H9 (cell line): Measurements from ENCODE around the gene USP34. TPM values are rescaled to one million over a fixed set of nuclear protein-coding genes. Genes with fewer than 3 reads are reported as not detected.
"Not testable (repeated sequence)": the region's sequence is repeated elsewhere in the genome, so short reads cannot be mapped to it uniquely, and the experiment has no call there.

ENCODE experiments used
- DNase-seq: peaks from one replicate; pipeline ENCODE4 v3.0.0-alpha.2; 2017
- H2AFZ ChIP-seq: one replicate; pipeline ENCODE4 v1.6.1; 2013; ENCODE audit warnings: mild to moderate bottlenecking, low read length, control low read depth, moderate library complexity
- H2AK5ac ChIP-seq: 2 replicates; pipeline ENCODE4 v1.6.1; 2013; ENCODE audit warnings: low read length, control low read depth, mixed read lengths; ENCODE audit not compliant: insufficient read length
- H2BK120ac ChIP-seq: one replicate; pipeline ENCODE4 v1.6.1; 2013; ENCODE audit warnings: low read depth, mild to moderate bottlenecking, low read length, control low read depth, inconsistent platforms; ENCODE audit not compliant: poor library complexity, severe bottlenecking
- H2BK12ac ChIP-seq: 2 replicates; pipeline ENCODE4 v1.6.1; 2013; ENCODE audit warnings: low read length, control low read depth, mixed read lengths, low read depth; ENCODE audit not compliant: insufficient read length
- H2BK15ac ChIP-seq: 2 replicates; pipeline ENCODE4 v1.6.1; 2013; ENCODE audit warnings: low read depth, low read length, control low read depth
- H2BK20ac ChIP-seq: one replicate; pipeline ENCODE4 v1.6.1; 2013; ENCODE audit warnings: low read depth, mild to moderate bottlenecking, low read length, control low read depth, inconsistent platforms; ENCODE audit not compliant: poor library complexity, severe bottlenecking
- H2BK5ac ChIP-seq: 2 replicates; pipeline ENCODE4 v1.6.1; 2013; ENCODE audit warnings: low read length, control low read depth, mixed read lengths; ENCODE audit not compliant: insufficient read length
- H3K14ac ChIP-seq: 2 replicates; pipeline ENCODE4 v1.6.1; 2013; ENCODE audit warnings: low read length, control low read depth; ENCODE audit not compliant: insufficient read depth
- H3K18ac ChIP-seq: 2 replicates; pipeline ENCODE4 v1.6.1; 2013; ENCODE audit warnings: low read depth, mild to moderate bottlenecking, mixed read lengths, low read length, control low read depth; ENCODE audit not compliant: insufficient read length
- H3K23ac ChIP-seq: 2 replicates; pipeline ENCODE4 v1.6.1; 2013; ENCODE audit warnings: low read length, control low read depth, mixed read lengths, low read depth; ENCODE audit not compliant: insufficient read length
- H3K23me2 ChIP-seq: 2 replicates; pipeline ENCODE4 v1.6.1; 2013; ENCODE audit warnings: low read depth, mild to moderate bottlenecking, mixed read lengths, low read length, control low read depth; ENCODE audit not compliant: insufficient read length, poor library complexity, severe bottlenecking
- H3K27ac ChIP-seq: 2 replicates; pipeline ENCODE4 v1.5.1; 2013; ENCODE audit warnings: low read length, control low read depth, mixed read lengths, low read depth; ENCODE audit not compliant: insufficient read length
- H3K27me3 ChIP-seq: 2 replicates; pipeline ENCODE4 v1.6.1; 2013; ENCODE audit warnings: low read length, control low read depth, inconsistent platforms; ENCODE audit not compliant: insufficient read depth
- H3K4ac ChIP-seq: 2 replicates; pipeline ENCODE4 v1.6.1; 2013; ENCODE audit warnings: low read depth, mild to moderate bottlenecking, control low read depth, inconsistent platforms, low read length, moderate library complexity
- H3K4me1 ChIP-seq: 2 replicates; pipeline ENCODE4 v1.6.1; 2013; ENCODE audit warnings: low read length, control low read depth, inconsistent platforms; ENCODE audit not compliant: insufficient read depth
- H3K4me2 ChIP-seq: 2 replicates; pipeline ENCODE4 v1.6.1; 2013; ENCODE audit warnings: low read length, control low read depth, mixed read lengths; ENCODE audit not compliant: insufficient read length, insufficient read depth
- H3K56ac ChIP-seq: 2 replicates; pipeline ENCODE4 v1.6.1; 2013; ENCODE audit warnings: low read depth, mild to moderate bottlenecking, mixed read lengths, low read length, control low read depth; ENCODE audit not compliant: insufficient read length
- H3K79me1 ChIP-seq: 2 replicates; pipeline ENCODE4 v1.6.1; 2013; ENCODE audit warnings: low read depth, mild to moderate bottlenecking, moderate library complexity, low read length, control low read depth, inconsistent platforms; ENCODE audit not compliant: insufficient read depth, poor library complexity, severe bottlenecking
- H3K79me2 ChIP-seq: 2 replicates; pipeline ENCODE4 v1.6.1; 2013; ENCODE audit warnings: low read length, control low read depth, inconsistent platforms; ENCODE audit not compliant: insufficient read depth
- H3K9ac ChIP-seq: 2 replicates; pipeline ENCODE4 v1.6.1; 2013; ENCODE audit warnings: low read length, control low read depth, mixed read lengths; ENCODE audit not compliant: insufficient read length; ENCODE audit errors: extremely low read depth
- H3K9me3 ChIP-seq: one replicate; pipeline ENCODE4 v1.6.1; 2013; ENCODE audit warnings: low read depth, low read length, inconsistent platforms; ENCODE audit not compliant: control insufficient read depth
- H3T11ph ChIP-seq: one replicate; pipeline ENCODE4 v1.6.1; 2013; ENCODE audit warnings: mild to moderate bottlenecking, low read length, control low read depth, inconsistent platforms
- H4K20me1 ChIP-seq: one replicate; pipeline ENCODE4 v1.6.1; 2013; ENCODE audit not compliant: control insufficient read depth, insufficient read length, insufficient read depth
- H4K5ac ChIP-seq: 2 replicates; pipeline ENCODE4 v1.6.1; 2013; ENCODE audit warnings: low read depth, mild to moderate bottlenecking, mixed read lengths, low read length, control low read depth; ENCODE audit not compliant: insufficient read length
- H4K8ac ChIP-seq: replicated peaks from 2 replicates; pipeline ENCODE4 v1.6.1; 2013; ENCODE audit warnings: low read length, control low read depth, mixed read lengths, low read depth; ENCODE audit not compliant: insufficient read length
- H4K91ac ChIP-seq: 2 replicates; pipeline ENCODE4 v1.6.1; 2013; ENCODE audit warnings: low read depth, mild to moderate bottlenecking, moderate library complexity, mixed read lengths, low read length, control low read depth; ENCODE audit not compliant: insufficient read length
- H3K27ac Mint-ChIP-seq, 3 experiments: 2 replicates in 2 of 3; 3 replicates in 1 of 3; pipeline ENCODE4 v1.8.0; 2020 to 2021; ENCODE audit warnings: mixed read lengths in 3 of 3, mild to moderate bottlenecking in 1 of 3, moderate library complexity in 1 of 3
- H3K27me3 Mint-ChIP-seq: 2 replicates; pipeline ENCODE4 v1.8.0; 2021; ENCODE audit warnings: low read depth, mild to moderate bottlenecking, moderate library complexity, mixed read lengths
- H3K36me3 Mint-ChIP-seq, 3 experiments: 2 replicates in 2 of 3; 3 replicates in 1 of 3; pipeline ENCODE4 v1.8.0; 2020 to 2021; ENCODE audit warnings: low read depth in 3 of 3, mixed read lengths in 3 of 3; ENCODE audit not compliant: insufficient read depth in 1 of 3
- H3K4me1 Mint-ChIP-seq, 2 experiments: 2 replicates each; pipeline ENCODE4 v1.8.0; 2020; ENCODE audit warnings: mixed read lengths in 2 of 2
- H3K4me3 Mint-ChIP-seq, 2 experiments: 2 replicates in 1 of 2; 3 replicates in 1 of 2; pipeline ENCODE4 v1.8.0; 2020 to 2021; ENCODE audit warnings: mild to moderate bottlenecking in 2 of 2, mixed read lengths in 2 of 2, moderate library complexity in 1 of 2
- H3K9me3 Mint-ChIP-seq, 2 experiments: 2 replicates in 1 of 2; 3 replicates in 1 of 2; pipeline ENCODE4 v1.8.0; 2020; ENCODE audit warnings: mild to moderate bottlenecking in 2 of 2, mixed read lengths in 2 of 2, moderate library complexity in 1 of 2
- WGBS: extraction: QIAGEN DNeasy Blood & Tissue Kit; methylation state at CpG from one replicate; pipeline ENCODE4 v1.1.7; 2013; ENCODE audit warnings: missing lambda C conversion rate, low lambda C conversion rate, mixed read lengths; ENCODE audit not compliant: insufficient read length; ENCODE audit errors: extremely low coverage; 5-methylcytosine and 5-hydroxymethylcytosine counted together
- total RNA-seq: library from RNA; stranded (reverse); gene quantifications from 2 replicates; pipeline ENCODE4 v1.2.1, GENCODE V29; 2021
- TF ChIP-seq, protein P1 (sequence below): fragments of 200-600 bp; sonication (generic); conservative IDR thresholded peaks from 3 replicates; pipeline ENCODE4 v1.8.0; 2021; ENCODE audit warnings: antibody characterized with exemption, mild to moderate bottlenecking

The USP34 gene
- total RNA-seq, 1 experiment from 2014 or later, result 93.9 TPM

DNA sequence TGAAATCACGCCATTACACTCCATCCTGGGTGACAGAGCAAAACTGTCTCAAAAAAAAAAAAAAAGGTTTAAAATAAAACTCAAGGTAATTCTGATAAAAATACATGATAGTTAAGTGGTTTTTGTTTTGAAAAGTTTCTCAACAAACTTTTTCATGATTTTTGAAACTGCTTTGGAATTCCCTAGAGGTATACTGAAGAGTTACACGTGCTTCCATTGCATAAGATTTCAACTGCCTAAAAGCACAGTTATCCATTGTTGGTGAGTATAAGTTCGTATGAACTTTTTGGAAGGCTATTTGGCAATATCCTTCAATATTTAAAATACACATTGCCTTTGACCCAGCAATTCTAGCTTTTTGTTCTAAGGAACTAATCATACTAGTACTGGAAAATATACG is 74.9 kb downstream of the USP34 start:
- H3K23me2 ChIP-seq, result no peaks in the 10 kb centered on the region
- peaks cover 3 to 10% of the 10 kb centered on the region in 2 experiments for H3K4me1 Mint-ChIP-seq
- no peak for DNase-seq

DNA sequence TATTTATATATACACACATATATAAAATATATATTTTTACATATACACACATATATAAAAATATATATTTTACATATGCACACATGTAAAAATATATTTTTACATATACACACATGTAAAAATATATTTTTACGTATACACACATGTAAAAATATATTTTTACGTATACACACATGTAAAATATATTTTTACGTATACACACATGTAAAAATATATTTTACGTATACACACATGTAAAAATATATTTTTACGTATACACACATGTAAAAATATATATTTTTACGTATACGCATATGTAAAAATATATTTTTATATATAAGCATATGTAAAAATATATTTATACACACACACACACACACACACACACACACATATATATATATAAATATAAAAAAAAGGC is 83.3 kb downstream of the USP34 start:
- H4K8ac ChIP-seq, H2BK120ac ChIP-seq, H3K23me2 ChIP-seq, H3K27me3 Mint-ChIP-seq, H3K4me1 Mint-ChIP-seq, H3K18ac ChIP-seq, H2BK5ac ChIP-seq, H2AK5ac ChIP-seq, H3K4me1 ChIP-seq, H3K27ac ChIP-seq, H3K9me3 ChIP-seq, H3K9me3 Mint-ChIP-seq, H3T11ph ChIP-seq, H3K4me2 ChIP-seq, DNase-seq, H4K20me1 ChIP-seq, H3K27ac Mint-ChIP-seq, H3K14ac ChIP-seq, H3K23ac ChIP-seq, H3K4me3 Mint-ChIP-seq, H3K56ac ChIP-seq, H4K5ac ChIP-seq, H3K4ac ChIP-seq, H2BK12ac ChIP-seq, H3K79me2 ChIP-seq, H2AFZ ChIP-seq, H3K27me3 ChIP-seq, H2BK20ac ChIP-seq, H2BK15ac ChIP-seq, H3K9ac ChIP-seq, H3K79me1 ChIP-seq, H4K91ac ChIP-seq: not testable (repeated sequence)
- H3K36me3 Mint-ChIP-seq, result peaks cover 14 to 46% (median 34%) of the 10 kb centered on the region in 3 experiments
- no CpG with 5 or more reads among the region's 7 CpGs for WGBS

More for the DNA sequence above, 74.9 kb downstream of the USP34 start:
- Mint-ChIP-seq H3K4me3 (no peak overlapping the region), H3K27ac (no peak overlapping the region), H3K36me3 (peaks cover 5 to 34% (median 17%) of the 10 kb centered on the region in 3 experiments; a peak in 6 of 7 replicates), H3K27me3 (no peaks in the 10 kb centered on the region), H3K9me3 (no peaks in the 10 kb centered on the region)
- no peak overlapping the region for H4K8ac ChIP-seq
- no CpG with 5 or more reads among the region's 4 CpGs for WGBS
- no peak overlapping the region for H2AFZ ChIP-seq
- no peak overlapping the region for H4K91ac ChIP-seq
- no peak overlapping the region for H3K27ac ChIP-seq
- H3K14ac ChIP-seq, result no peak overlapping the region
- no peak overlapping the region for H2BK20ac ChIP-seq
- no peak overlapping the region for H3T11ph ChIP-seq
- H3K4me1 ChIP-seq, result no peaks in the 10 kb centered on the region
- TF ChIP-seq, protein P1, sequence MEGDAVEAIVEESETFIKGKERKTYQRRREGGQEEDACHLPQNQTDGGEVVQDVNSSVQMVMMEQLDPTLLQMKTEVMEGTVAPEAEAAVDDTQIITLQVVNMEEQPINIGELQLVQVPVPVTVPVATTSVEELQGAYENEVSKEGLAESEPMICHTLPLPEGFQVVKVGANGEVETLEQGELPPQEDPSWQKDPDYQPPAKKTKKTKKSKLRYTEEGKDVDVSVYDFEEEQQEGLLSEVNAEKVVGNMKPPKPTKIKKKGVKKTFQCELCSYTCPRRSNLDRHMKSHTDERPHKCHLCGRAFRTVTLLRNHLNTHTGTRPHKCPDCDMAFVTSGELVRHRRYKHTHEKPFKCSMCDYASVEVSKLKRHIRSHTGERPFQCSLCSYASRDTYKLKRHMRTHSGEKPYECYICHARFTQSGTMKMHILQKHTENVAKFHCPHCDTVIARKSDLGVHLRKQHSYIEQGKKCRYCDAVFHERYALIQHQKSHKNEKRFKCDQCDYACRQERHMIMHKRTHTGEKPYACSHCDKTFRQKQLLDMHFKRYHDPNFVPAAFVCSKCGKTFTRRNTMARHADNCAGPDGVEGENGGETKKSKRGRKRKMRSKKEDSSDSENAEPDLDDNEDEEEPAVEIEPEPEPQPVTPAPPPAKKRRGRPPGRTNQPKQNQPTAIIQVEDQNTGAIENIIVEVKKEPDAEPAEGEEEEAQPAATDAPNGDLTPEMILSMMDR, result peak; percentile 22; the same call in 2 of the 3 replicates
- no peak overlapping the region for H2BK5ac ChIP-seq
- H3K56ac ChIP-seq, result no peak overlapping the region
- no peaks in the 10 kb centered on the region for H3K9me3 ChIP-seq
- no peak overlapping the region for H2BK120ac ChIP-seq
- peaks cover 3% of the 10 kb centered on the region for H3K79me1 ChIP-seq
- no peak overlapping the region for H3K18ac ChIP-seq
- H3K4me2 ChIP-seq, result no peak overlapping the region
- H3K79me2 ChIP-seq, result no peaks in the 10 kb centered on the region
- no peaks in the 10 kb centered on the region for H3K27me3 ChIP-seq
- no peak overlapping the region for H2BK12ac ChIP-seq
- no peaks in the 10 kb centered on the region for H4K20me1 ChIP-seq
- H3K9ac ChIP-seq, result no peak overlapping the region
- H3K23ac ChIP-seq, result no peak overlapping the region
- no peak overlapping the region for H4K5ac ChIP-seq
- no peak overlapping the region for H2AK5ac ChIP-seq
- no peak overlapping the region for H2BK15ac ChIP-seq
- no peak overlapping the region for H3K4ac ChIP-seq
